Epithelial cell of prostate (primary cell): ENCODE measurements around the gene OR5K1.

Experiments
- DNase-seq: peaks from one replicate; pipeline ENCODE4 v3.0.0-alpha.2; 2011; ENCODE audit warnings: low read depth, low spot score
- H3K27ac ChIP-seq: fragments of 450-650 bp; 2 replicates; pipeline ENCODE4 v1.5.1; 2017; ENCODE audit warnings: mild to moderate bottlenecking

Gene OR5K1

GRCh38 chr3:98513091-98513511 is 50.1 kb downstream of the OR5K1 start:
- peak; percentile 94 for DNase-seq
- peak overlapping the region; percentile 94 for H3K27ac ChIP-seq

- DNase-seq = no peak
- H3K27ac ChIP-seq = peak overlapping the region; percentile 94
Measured at GRCh38 chr3:98513736-98514135, 50.7 kb downstream of the OR5K1 start.

- peak overlapping the region; percentile 94 for H3K27ac ChIP-seq
- no peak for DNase-seq
Measured at GRCh38 chr3:98514948-98515347, 51.9 kb downstream of the OR5K1 start.

- DNase-seq = no peak
- no peak overlapping the region for H3K27ac ChIP-seq
Measured at GRCh38 chr3:98518816-98519215, 55.8 kb downstream of the OR5K1 start.

- H3K27ac ChIP-seq = no peak overlapping the region
- no peak for DNase-seq
Measured at GRCh38 chr3:98519351-98519750, 56.4 kb downstream of the OR5K1 start.

- DNase-seq = peak; percentile 55
- H3K27ac ChIP-seq = peak overlapping the region; percentile 97
Measured at GRCh38 chr3:98521897-98522543, 59.0 kb downstream of the OR5K1 start.
